ENCODE data around the gene CEP350.

CEP350 gene

GRCh38 chr1:180157576-180158057 is 203.0 kb downstream of the CEP350 start:
- no peak for DNase-seq (ENCODE audit: low read depth)

- DNase-seq (ENCODE audit: low read depth) = no peak
Measured at GRCh38 chr1:180158149-180159147, 203.8 kb downstream of the CEP350 start.

- DNase-seq (ENCODE audit: low read depth) = no peak
Measured at GRCh38 chr1:180160357-180160756, 205.7 kb downstream of the CEP350 start.

- DNase-seq (ENCODE audit: low read depth) = no peak
Measured at GRCh38 chr1:180163041-180163440, 208.4 kb downstream of the CEP350 start.
